Parathyroid adenoma (tissue), 2 donors: ENCODE measurements around the gene SLC22A8.

Experiments used
- H2AFZ ChIP-seq: fragments of 300-600 bp; sonication (generic); one replicate; pipeline ENCODE4 v1.7.0; 2017; ENCODE audit warnings: antibody characterized with exemption, mild to moderate bottlenecking
- H3K27ac ChIP-seq: fragments of 300-600 bp; sonication (generic); one replicate; pipeline ENCODE4 v1.7.0; 2017
- H3K27me3 ChIP-seq: fragments of 300-600 bp; sonication (generic); one replicate; pipeline ENCODE4 v1.7.0; 2017; ENCODE audit warnings: low read length; ENCODE audit not compliant: control insufficient read depth, insufficient read depth
- H3K36me3 ChIP-seq: fragments of 300-600 bp; sonication (generic); one replicate; pipeline ENCODE4 v1.7.0; 2017; ENCODE audit warnings: low read length; ENCODE audit not compliant: control insufficient read depth, insufficient read depth
- H3K4me1 ChIP-seq: fragments of 300-600 bp; sonication (generic); one replicate; pipeline ENCODE4 v1.7.0; 2017; ENCODE audit warnings: control low read depth
- H3K4me2 ChIP-seq: fragments of 300-600 bp; sonication (generic); one replicate; pipeline ENCODE4 v1.7.0; 2017; ENCODE audit warnings: low read length
- H3K4me3 ChIP-seq: fragments of 300-600 bp; sonication (generic); one replicate; pipeline ENCODE4 v1.7.0; 2017; ENCODE audit warnings: low read depth, low read length
- H3K79me2 ChIP-seq: fragments of 300-600 bp; sonication (generic); one replicate; pipeline ENCODE4 v1.7.0; 2017; ENCODE audit warnings: control low read depth
- H3K9ac ChIP-seq: fragments of 300-600 bp; sonication (generic); one replicate; pipeline ENCODE4 v1.7.0; 2017; ENCODE audit warnings: mild to moderate bottlenecking
- H3K9me3 ChIP-seq: fragments of 300-600 bp; sonication (generic); one replicate; pipeline ENCODE4 v1.7.0; 2017; ENCODE audit warnings: low read length; ENCODE audit not compliant: control insufficient read depth
- TF ChIP-seq, protein P1 (sequence below): fragments of 300-600 bp; sonication (generic); IDR thresholded peaks from one replicate; pipeline ENCODE4 v1.7.0; 2017; ENCODE audit warnings: antibody characterized with exemption, mild to moderate bottlenecking
- donor health status: primary hyperparathyroidism.

The SLC22A8 gene

DNA sequence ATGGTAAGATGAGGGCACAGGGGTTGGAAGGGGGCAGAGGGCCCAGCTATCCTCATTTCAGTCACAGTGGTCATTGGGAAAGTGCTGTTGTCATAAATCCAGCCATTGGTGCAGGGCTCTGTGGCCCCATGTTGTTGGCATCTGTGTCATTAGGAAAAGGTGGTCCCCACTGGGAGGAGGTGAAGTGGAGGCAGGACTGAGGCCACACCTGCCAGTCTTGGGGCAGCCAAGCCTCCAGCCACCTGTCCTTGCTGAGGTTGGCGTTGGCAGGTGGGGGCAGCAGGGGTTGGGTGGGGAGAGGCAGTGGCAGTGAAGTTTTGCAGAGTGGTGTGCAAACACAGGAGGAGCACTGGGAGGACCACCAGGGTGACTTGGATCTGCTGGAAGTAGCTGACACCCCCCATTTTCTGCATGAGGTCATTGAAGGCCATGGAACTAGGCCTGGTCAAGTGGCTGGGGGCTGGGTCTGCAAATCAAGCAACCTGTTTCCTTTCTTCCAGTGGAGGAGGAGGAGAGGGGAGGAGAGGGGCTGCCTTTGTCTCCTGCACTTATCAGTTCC is 56.1 kb downstream of the SLC22A8 start:
- Histone ChIP-seq H3K4me1 (peaks cover 11% of the 10 kb centered on the region), H3K4me2 (no peak overlapping the region), H3K27ac (peak overlapping the region; percentile 51), H3K9ac (no peak overlapping the region), H3K36me3 (no peaks in the 10 kb centered on the region), H3K4me3 (no peak overlapping the region), H3K79me2 (no peaks in the 10 kb centered on the region), H3K27me3 (no peaks in the 10 kb centered on the region), H3K9me3 (no peaks in the 10 kb centered on the region), H2AFZ (peak overlapping the region; percentile 74)
- TF ChIP-seq, protein P1, sequence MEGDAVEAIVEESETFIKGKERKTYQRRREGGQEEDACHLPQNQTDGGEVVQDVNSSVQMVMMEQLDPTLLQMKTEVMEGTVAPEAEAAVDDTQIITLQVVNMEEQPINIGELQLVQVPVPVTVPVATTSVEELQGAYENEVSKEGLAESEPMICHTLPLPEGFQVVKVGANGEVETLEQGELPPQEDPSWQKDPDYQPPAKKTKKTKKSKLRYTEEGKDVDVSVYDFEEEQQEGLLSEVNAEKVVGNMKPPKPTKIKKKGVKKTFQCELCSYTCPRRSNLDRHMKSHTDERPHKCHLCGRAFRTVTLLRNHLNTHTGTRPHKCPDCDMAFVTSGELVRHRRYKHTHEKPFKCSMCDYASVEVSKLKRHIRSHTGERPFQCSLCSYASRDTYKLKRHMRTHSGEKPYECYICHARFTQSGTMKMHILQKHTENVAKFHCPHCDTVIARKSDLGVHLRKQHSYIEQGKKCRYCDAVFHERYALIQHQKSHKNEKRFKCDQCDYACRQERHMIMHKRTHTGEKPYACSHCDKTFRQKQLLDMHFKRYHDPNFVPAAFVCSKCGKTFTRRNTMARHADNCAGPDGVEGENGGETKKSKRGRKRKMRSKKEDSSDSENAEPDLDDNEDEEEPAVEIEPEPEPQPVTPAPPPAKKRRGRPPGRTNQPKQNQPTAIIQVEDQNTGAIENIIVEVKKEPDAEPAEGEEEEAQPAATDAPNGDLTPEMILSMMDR = no peak

DNA sequence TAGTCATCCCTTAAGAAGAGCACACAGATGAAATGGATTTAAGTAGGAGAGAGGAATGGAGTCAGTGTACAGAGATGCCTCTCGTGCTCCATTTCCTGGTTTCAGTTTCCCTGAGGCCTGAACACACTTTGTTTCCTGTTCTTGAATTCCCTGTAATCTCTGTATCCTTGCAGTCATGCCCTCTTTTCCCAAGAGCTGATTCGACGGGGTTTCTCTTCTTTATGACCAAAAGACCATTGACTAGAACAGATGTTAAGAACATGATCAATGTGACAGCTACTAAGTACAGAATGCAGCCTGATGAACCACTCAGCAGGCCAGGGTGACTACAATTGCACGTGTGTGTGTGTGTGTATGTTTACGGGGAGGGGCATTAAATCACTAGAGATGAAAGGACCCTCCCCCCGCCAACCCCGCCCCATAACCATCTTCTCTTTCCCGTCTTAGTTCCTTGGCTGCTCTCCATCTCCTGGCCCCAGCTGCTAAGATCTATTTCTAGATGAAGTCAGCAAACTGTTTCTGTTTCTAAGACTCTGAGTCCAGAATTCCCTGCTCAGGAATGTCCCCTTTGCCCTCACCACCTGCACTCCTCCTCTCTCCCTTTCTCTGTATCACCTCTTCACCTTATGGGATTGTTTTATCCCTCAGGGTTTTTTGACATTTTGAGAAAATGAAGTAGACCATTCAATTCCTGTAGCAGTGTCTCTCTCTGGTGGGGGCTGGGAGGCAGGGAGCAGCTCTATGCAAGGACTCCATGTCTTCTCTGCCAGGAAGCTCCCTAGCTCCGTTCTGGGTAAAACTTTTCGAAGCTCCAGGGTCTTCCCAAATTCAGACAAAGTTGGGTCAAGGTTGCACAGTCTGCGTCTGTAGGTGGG is 56.9 kb downstream of the SLC22A8 start:
- H3K9ac ChIP-seq = no peak overlapping the region
- H3K4me2 ChIP-seq = no peak overlapping the region
- peak overlapping the region; percentile 74 for H2AFZ ChIP-seq
- H3K27me3 ChIP-seq = no peaks in the 10 kb centered on the region
- no peaks in the 10 kb centered on the region for H3K36me3 ChIP-seq
- peaks cover 11% of the 10 kb centered on the region for H3K4me1 ChIP-seq
- no peaks in the 10 kb centered on the region for H3K79me2 ChIP-seq
- H3K4me3 ChIP-seq = no peak overlapping the region
- no peaks in the 10 kb centered on the region for H3K9me3 ChIP-seq
- TF ChIP-seq, protein P1 = no peak
- peak overlapping the region; percentile 53 for H3K27ac ChIP-seq

DNA sequence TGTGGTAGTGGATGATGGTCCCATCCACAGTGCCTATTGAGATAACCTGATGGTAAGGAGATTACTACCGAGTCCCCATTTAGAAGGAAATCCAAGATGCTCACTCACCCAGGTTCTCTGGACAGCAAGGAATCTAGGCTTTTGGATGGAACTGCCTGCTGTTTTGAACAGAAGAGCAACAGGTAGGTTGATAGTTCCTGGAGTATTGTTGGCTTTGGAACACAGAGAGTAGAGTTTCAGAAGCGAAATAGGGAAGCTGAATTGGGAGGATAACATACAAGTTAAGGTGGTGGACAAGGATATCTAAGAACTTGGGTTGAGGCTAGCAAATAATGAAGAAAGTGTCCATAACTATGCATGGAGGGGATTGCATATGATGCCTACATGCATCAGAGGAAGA is 58.5 kb downstream of the SLC22A8 start:
- TF ChIP-seq, protein P1 = no peak
- H3K27me3 ChIP-seq = no peaks in the 10 kb centered on the region

DNA sequence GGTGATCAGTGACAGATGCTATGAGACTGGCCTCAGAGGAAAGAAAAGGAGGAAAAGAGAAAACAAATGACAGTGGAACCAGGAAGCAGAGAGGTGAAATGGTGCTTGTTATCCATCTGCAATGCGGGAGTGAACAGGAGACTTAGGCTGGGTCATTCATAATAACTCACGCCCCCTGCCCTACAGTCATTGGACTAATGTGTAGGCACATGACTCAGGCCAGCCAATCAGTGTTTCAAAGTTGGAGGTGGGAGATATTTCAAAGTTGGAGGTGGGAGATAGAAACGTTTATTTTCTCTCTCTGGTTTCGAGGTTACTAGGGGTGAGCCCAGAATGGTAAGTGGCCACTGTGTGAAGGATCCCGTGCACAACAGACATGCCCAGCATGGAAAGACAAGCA is 61.2 kb downstream of the SLC22A8 start:
- Histone ChIP-seq H3K9ac (no peak overlapping the region), H3K4me1 (peaks cover 11% of the 10 kb centered on the region), H3K4me2 (no peak overlapping the region), H3K27ac (no peak overlapping the region), H3K9me3 (no peaks in the 10 kb centered on the region), H3K4me3 (no peak overlapping the region), H3K36me3 (no peaks in the 10 kb centered on the region), H3K27me3 (no peaks in the 10 kb centered on the region), H3K79me2 (no peaks in the 10 kb centered on the region), H2AFZ (no peak overlapping the region)
- TF ChIP-seq, protein P1 = no peak

More for the DNA sequence above, 58.5 kb downstream of the SLC22A8 start:
- H3K4me1 ChIP-seq = peaks cover 11% of the 10 kb centered on the region
- H3K4me2 ChIP-seq = no peak overlapping the region
- H2AFZ ChIP-seq = no peak overlapping the region
- H3K27ac ChIP-seq = no peak overlapping the region
- no peak overlapping the region for H3K4me3 ChIP-seq
- H3K9ac ChIP-seq = no peak overlapping the region
- H3K79me2 ChIP-seq = no peaks in the 10 kb centered on the region
- H3K9me3 ChIP-seq = no peaks in the 10 kb centered on the region
- H3K36me3 ChIP-seq = no peaks in the 10 kb centered on the region
